Muscle of arm (tissue), 12 donors: Measurements from ENCODE around the gene ANKRD11. TPM values are rescaled to one million over a fixed set of nuclear protein-coding genes. Genes with fewer than 3 reads are reported as not detected.
"Not testable (repeated sequence)": the region's sequence is repeated elsewhere in the genome, so short reads cannot be mapped to it uniquely, and the experiment has no call there.

ENCODE experiments used
- DNase-seq: peaks from one replicate; pipeline ENCODE4 v3.0.0-alpha.2; 2013
- polyA plus RNA-seq, 12 donors: library from polyadenylated mRNA; unstranded; fragments of 120-200 nt; gene quantifications; one replicate each; pipeline ENCODE4 v1.2.1, GENCODE V29; 2013; ENCODE audit not compliant: insufficient read length in 12 of 12

Gene ANKRD11
- polyA plus RNA-seq, 12 donors: 52.0 to 116 (median 61.1) TPM; not detected in 1

GRCh38 chr16:89409161-89409711, 81.1 kb downstream of the ANKRD11 start:
- DNase-seq: no peak

GRCh38 chr16:89408315-89408714, 82.0 kb downstream of the ANKRD11 start:
- no peak for DNase-seq

- no peak for DNase-seq
These were observed 82.4 kb downstream of the ANKRD11 start for GRCh38 chr16:89407925-89408300.

- DNase-seq: no peak
These were observed 83.0 kb downstream of the ANKRD11 start for GRCh38 chr16:89407282-89407924.

- DNase-seq: no peak
These were observed 84.0 kb downstream of the ANKRD11 start for GRCh38 chr16:89406277-89406888.

GRCh38 chr16:89404561-89404960, 85.8 kb downstream of the ANKRD11 start:
- no peak for DNase-seq

GRCh38 chr16:89402962-89403361, 87.4 kb downstream of the ANKRD11 start:
- DNase-seq: no peak

GRCh38 chr16:89401641-89402445, 88.5 kb downstream of the ANKRD11 start:
- DNase-seq: peak; percentile 57

- no peak for DNase-seq
These were observed 89.2 kb downstream of the ANKRD11 start for GRCh38 chr16:89401205-89401604.

GRCh38 chr16:89400740-89401139, 89.6 kb downstream of the ANKRD11 start:
- DNase-seq: no peak

GRCh38 chr16:89398924-89399323, 91.4 kb downstream of the ANKRD11 start:
- DNase-seq: no peak

- DNase-seq: no peak
These were observed 93.0 kb downstream of the ANKRD11 start for GRCh38 chr16:89397331-89397861.

- no peak for DNase-seq
These were observed 94.2 kb downstream of the ANKRD11 start for GRCh38 chr16:89396156-89396555.

- DNase-seq: peak; percentile 90
These were observed 94.9 kb downstream of the ANKRD11 start for GRCh38 chr16:89395150-89396142.

- no peak for DNase-seq
These were observed 96.5 kb downstream of the ANKRD11 start for GRCh38 chr16:89393738-89394406.

- DNase-seq: no peak
These were observed 97.3 kb downstream of the ANKRD11 start for GRCh38 chr16:89392881-89393737.

- DNase-seq: not testable (repeated sequence)
These were observed 100.2 kb downstream of the ANKRD11 start for GRCh38 chr16:89390224-89390583.

- DNase-seq: not testable (repeated sequence)
These were observed 100.7 kb downstream of the ANKRD11 start for GRCh38 chr16:89389504-89390223.

GRCh38 chr16:89388536-89388935, 101.8 kb downstream of the ANKRD11 start:
- no peak for DNase-seq
